GM23338 (cell line): ENCODE measurements around the gene SLC4A2.

Source experiments
- CREB1 ChIP-seq: fragments of 250-450 bp; sonication (Bioruptor Pico); IDR thresholded peaks from 2 replicates; pipeline ENCODE4 v1.5.0; 2020; ENCODE audit warnings: low read depth, mild to moderate bottlenecking, moderate library complexity
- EZH2 ChIP-seq: fragments of 200-600 bp; sonication (generic); IDR thresholded peaks from one replicate; pipeline ENCODE4 v1.8.0; 2017; ENCODE audit warnings: antibody characterized with exemption, mild to moderate bottlenecking, low read depth; ENCODE audit not compliant: unreplicated experiment
- EZH2phosphoT487 ChIP-seq: fragments of 200-600 bp; sonication (generic); IDR thresholded peaks from one replicate; pipeline ENCODE4 v1.8.1; 2018; ENCODE audit warnings: antibody characterized with exemption; ENCODE audit not compliant: unreplicated experiment
- JUNB ChIP-seq: IDR thresholded peaks from one replicate; pipeline ENCODE4 v1.6.1; 2016; ENCODE audit warnings: antibody characterized with exemption; ENCODE audit not compliant: unreplicated experiment
- NANOG ChIP-seq: IDR thresholded peaks from 2 replicates; pipeline ENCODE4 v1.6.1; 2016; ENCODE audit warnings: antibody characterized with exemption, borderline replicate concordance
- POLR2AphosphoS5 ChIP-seq: IDR thresholded peaks from 2 replicates; pipeline ENCODE4 v1.6.1; 2016; ENCODE audit warnings: antibody characterized with exemption, low read depth
- STAT1 ChIP-seq: IDR thresholded peaks from one replicate; pipeline ENCODE4 v1.6.1; 2016; ENCODE audit warnings: antibody characterized with exemption; ENCODE audit not compliant: unreplicated experiment
- ZNF114 ChIP-seq: fragments of 250-450 bp; sonication (Bioruptor Pico); IDR thresholded peaks from 2 replicates; pipeline ENCODE4 v1.5.0; 2020; ENCODE audit warnings: mild to moderate bottlenecking, moderate library complexity
- ZNF331 ChIP-seq: fragments of 250-450 bp; sonication (Bioruptor Pico); IDR thresholded peaks from 2 replicates; pipeline ENCODE4 v1.5.0; 2020; ENCODE audit warnings: low read depth, mild to moderate bottlenecking, moderate library complexity
- TF ChIP-seq, protein P1 (sequence below), 2 experiments: fragments of 200-600 bp in 1 of 2; sonication (generic) in 1 of 2; conservative IDR thresholded peaks; 2 replicates each; pipeline versions ENCODE4 v1.5.1 to v1.6.1; 2016 to 2017; ENCODE audit warnings: antibody characterized with exemption in 2 of 2, low read depth in 2 of 2, mild to moderate bottlenecking in 2 of 2, moderate library complexity in 1 of 2
- TF ChIP-seq, protein P2 (sequence below): IDR thresholded peaks from one replicate; pipeline ENCODE4 v1.6.1; 2018; ENCODE audit warnings: antibody characterized with exemption; ENCODE audit not compliant: unreplicated experiment
- TF ChIP-seq, protein P3 (sequence below): fragments of 250-450 bp; sonication (Bioruptor Pico); IDR thresholded peaks from 2 replicates; pipeline ENCODE4 v1.5.0; 2020; ENCODE audit warnings: mild to moderate bottlenecking, moderate library complexity
- TF ChIP-seq, protein P4 (sequence below): IDR thresholded peaks from 2 replicates; pipeline ENCODE4 v1.6.1; 2016; ENCODE audit warnings: antibody characterized with exemption

DNA sequence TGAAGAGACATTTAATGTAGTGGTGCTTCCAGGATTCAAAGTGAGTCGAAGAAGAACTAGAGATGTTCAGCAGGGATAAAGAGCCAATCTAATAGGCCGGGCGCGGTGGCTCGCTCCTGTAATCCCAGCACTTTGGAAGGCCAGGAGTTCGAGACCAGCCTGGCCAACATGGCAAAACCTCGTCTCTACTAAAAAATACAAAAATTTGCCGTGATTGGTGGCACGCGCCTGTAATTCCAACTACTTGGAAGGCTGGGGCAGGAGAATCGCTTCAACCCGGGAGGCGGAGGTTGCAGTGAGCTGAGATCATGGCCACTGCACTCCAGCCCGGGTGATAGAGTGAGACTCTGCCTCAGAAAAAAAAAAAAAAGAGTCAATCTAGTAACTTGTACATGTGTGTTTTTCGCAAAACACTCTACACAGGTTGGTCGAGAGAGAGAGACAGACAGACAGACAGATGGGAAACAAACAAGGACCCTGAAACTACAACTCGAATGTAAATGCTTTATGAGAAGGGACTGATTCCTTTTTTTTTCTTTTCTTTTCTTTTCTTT is 30.4 kb upstream of the SLC4A2 start:
- TF ChIP-seq, protein P1, sequence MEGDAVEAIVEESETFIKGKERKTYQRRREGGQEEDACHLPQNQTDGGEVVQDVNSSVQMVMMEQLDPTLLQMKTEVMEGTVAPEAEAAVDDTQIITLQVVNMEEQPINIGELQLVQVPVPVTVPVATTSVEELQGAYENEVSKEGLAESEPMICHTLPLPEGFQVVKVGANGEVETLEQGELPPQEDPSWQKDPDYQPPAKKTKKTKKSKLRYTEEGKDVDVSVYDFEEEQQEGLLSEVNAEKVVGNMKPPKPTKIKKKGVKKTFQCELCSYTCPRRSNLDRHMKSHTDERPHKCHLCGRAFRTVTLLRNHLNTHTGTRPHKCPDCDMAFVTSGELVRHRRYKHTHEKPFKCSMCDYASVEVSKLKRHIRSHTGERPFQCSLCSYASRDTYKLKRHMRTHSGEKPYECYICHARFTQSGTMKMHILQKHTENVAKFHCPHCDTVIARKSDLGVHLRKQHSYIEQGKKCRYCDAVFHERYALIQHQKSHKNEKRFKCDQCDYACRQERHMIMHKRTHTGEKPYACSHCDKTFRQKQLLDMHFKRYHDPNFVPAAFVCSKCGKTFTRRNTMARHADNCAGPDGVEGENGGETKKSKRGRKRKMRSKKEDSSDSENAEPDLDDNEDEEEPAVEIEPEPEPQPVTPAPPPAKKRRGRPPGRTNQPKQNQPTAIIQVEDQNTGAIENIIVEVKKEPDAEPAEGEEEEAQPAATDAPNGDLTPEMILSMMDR (conservative IDR thresholded peaks at IDR 0.05; ENCODE audit: low read depth in 2 of 2), result no peak
- TF ChIP-seq POLR2AphosphoS5, result no peak
- TF ChIP-seq STAT1, result no peak
- TF ChIP-seq, protein P2, sequence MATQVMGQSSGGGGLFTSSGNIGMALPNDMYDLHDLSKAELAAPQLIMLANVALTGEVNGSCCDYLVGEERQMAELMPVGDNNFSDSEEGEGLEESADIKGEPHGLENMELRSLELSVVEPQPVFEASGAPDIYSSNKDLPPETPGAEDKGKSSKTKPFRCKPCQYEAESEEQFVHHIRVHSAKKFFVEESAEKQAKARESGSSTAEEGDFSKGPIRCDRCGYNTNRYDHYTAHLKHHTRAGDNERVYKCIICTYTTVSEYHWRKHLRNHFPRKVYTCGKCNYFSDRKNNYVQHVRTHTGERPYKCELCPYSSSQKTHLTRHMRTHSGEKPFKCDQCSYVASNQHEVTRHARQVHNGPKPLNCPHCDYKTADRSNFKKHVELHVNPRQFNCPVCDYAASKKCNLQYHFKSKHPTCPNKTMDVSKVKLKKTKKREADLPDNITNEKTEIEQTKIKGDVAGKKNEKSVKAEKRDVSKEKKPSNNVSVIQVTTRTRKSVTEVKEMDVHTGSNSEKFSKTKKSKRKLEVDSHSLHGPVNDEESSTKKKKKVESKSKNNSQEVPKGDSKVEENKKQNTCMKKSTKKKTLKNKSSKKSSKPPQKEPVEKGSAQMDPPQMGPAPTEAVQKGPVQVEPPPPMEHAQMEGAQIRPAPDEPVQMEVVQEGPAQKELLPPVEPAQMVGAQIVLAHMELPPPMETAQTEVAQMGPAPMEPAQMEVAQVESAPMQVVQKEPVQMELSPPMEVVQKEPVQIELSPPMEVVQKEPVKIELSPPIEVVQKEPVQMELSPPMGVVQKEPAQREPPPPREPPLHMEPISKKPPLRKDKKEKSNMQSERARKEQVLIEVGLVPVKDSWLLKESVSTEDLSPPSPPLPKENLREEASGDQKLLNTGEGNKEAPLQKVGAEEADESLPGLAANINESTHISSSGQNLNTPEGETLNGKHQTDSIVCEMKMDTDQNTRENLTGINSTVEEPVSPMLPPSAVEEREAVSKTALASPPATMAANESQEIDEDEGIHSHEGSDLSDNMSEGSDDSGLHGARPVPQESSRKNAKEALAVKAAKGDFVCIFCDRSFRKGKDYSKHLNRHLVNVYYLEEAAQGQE, result no peak
- no peak for TF ChIP-seq EZH2
- no peak for TF ChIP-seq EZH2phosphoT487
- no peak for TF ChIP-seq ZNF114 (CRISPR knock-in tag)
- TF ChIP-seq, protein P3, sequence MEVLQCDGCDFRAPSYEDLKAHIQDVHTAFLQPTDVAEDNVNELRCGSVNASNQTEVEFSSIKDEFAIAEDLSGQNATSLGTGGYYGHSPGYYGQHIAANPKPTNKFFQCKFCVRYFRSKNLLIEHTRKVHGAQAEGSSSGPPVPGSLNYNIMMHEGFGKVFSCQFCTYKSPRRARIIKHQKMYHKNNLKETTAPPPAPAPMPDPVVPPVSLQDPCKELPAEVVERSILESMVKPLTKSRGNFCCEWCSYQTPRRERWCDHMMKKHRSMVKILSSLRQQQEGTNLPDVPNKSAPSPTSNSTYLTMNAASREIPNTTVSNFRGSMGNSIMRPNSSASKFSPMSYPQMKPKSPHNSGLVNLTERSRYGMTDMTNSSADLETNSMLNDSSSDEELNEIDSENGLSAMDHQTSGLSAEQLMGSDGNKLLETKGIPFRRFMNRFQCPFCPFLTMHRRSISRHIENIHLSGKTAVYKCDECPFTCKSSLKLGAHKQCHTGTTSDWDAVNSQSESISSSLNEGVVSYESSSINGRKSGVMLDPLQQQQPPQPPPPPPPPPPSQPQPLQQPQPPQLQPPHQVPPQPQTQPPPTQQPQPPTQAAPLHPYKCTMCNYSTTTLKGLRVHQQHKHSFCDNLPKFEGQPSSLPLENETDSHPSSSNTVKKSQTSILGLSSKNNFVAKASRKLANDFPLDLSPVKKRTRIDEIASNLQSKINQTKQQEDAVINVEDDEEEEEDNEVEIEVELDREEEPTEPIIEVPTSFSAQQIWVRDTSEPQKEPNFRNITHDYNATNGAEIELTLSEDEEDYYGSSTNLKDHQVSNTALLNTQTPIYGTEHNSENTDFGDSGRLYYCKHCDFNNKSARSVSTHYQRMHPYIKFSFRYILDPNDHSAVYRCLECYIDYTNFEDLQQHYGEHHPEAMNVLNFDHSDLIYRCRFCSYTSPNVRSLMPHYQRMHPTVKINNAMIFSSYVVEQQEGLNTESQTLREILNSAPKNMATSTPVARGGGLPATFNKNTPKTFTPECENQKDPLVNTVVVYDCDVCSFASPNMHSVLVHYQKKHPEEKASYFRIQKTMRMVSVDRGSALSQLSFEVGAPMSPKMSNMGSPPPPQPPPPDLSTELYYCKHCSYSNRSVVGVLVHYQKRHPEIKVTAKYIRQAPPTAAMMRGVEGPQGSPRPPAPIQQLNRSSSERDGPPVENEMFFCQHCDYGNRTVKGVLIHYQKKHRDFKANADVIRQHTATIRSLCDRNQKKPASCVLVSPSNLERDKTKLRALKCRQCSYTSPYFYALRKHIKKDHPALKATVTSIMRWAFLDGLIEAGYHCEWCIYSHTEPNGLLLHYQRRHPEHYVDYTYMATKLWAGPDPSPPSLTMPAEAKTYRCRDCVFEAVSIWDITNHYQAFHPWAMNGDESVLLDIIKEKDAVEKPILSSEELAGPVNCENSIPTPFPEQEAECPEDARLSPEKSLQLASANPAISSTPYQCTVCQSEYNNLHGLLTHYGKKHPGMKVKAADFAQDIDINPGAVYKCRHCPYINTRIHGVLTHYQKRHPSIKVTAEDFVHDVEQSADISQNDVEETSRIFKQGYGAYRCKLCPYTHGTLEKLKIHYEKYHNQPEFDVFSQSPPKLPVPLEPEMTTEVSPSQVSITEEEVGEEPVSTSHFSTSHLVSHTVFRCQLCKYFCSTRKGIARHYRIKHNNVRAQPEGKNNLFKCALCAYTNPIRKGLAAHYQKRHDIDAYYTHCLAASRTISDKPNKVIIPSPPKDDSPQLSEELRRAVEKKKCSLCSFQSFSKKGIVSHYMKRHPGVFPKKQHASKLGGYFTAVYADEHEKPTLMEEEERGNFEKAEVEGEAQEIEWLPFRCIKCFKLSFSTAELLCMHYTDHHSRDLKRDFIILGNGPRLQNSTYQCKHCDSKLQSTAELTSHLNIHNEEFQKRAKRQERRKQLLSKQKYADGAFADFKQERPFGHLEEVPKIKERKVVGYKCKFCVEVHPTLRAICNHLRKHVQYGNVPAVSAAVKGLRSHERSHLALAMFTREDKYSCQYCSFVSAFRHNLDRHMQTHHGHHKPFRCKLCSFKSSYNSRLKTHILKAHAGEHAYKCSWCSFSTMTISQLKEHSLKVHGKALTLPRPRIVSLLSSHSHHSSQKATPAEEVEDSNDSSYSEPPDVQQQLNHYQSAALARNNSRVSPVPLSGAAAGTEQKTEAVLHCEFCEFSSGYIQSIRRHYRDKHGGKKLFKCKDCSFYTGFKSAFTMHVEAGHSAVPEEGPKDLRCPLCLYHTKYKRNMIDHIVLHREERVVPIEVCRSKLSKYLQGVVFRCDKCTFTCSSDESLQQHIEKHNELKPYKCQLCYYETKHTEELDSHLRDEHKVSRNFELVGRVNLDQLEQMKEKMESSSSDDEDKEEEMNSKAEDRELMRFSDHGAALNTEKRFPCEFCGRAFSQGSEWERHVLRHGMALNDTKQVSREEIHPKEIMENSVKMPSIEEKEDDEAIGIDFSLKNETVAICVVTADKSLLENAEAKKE, result no peak
- no peak for TF ChIP-seq JUNB
- no peak for TF ChIP-seq CREB1 (CRISPR knock-in tag)
- TF ChIP-seq ZNF331, result no peak
- no peak for TF ChIP-seq NANOG
- TF ChIP-seq, protein P4, sequence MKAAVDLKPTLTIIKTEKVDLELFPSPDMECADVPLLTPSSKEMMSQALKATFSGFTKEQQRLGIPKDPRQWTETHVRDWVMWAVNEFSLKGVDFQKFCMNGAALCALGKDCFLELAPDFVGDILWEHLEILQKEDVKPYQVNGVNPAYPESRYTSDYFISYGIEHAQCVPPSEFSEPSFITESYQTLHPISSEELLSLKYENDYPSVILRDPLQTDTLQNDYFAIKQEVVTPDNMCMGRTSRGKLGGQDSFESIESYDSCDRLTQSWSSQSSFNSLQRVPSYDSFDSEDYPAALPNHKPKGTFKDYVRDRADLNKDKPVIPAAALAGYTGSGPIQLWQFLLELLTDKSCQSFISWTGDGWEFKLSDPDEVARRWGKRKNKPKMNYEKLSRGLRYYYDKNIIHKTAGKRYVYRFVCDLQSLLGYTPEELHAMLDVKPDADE, result no peak
